HG02678 (cell line): ENCODE results near the gene CTNND1.

Source experiments
- ATAC-seq: cut with Tn5 transposase; IDR thresholded peaks from one replicate; pipeline ENCODE4 v1.9.1; 2021; ENCODE audit warnings: mild to moderate bottlenecking, moderate library complexity; ENCODE audit not compliant: unreplicated experiment

CTNND1 gene

DNA sequence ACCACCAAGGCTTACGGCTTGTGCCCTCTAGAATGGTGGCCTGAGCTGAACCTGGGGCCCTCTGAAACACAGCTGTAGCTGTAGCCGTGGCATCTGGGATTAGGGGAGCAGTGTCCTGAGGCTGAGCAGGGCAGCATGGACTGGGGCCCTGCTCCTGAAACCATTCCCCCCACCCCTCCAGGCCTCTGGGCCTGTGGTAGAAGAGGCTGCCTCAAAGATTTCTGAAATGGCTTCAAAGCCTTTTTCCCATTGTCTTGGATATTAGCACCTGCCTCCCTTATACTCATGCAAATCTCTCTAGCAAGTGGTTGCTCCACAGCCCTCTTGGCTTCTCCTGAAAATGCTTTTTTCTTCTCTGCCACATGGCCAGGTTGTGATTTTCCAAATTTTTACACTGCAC, 106.9 kb downstream of the CTNND1 start:
- ATAC-seq = no peak
